HepG2 (cell line): ENCODE results near the gene MAP3K20. TPM values are rescaled to one million over a fixed set of nuclear protein-coding genes. Genes with fewer than 3 reads are reported as not detected.
A peak's percentile ranks its signal among the peaks of the same experiment; 100 is the strongest.

ENCODE experiments used
- BCL3 ChIP-seq: sonication (generic); formaldehyde crosslinking; IDR thresholded peaks from 2 replicates; pipeline ENCODE4 v1.5.1; 2020; ENCODE audit warnings: mild to moderate bottlenecking, missing genetic modification reagents, moderate library complexity
- CEBPZ ChIP-seq: IDR thresholded peaks from 2 replicates; pipeline ENCODE4 v1.6.1; 2012; ENCODE audit warnings: low read length, improper control_type of control experiment
- FOXO4 ChIP-seq: sonication (generic); formaldehyde crosslinking; conservative IDR thresholded peaks from 2 replicates; pipeline ENCODE4 v1.8.1; 2023; ENCODE audit warnings: missing genetic modification reagents
- FOXP4 ChIP-seq: sonication (generic); formaldehyde crosslinking; IDR thresholded peaks from 2 replicates; pipeline ENCODE4 v1.4.0; 2020; ENCODE audit warnings: missing genetic modification reagents
- NAIF1 ChIP-seq: sonication (generic); formaldehyde crosslinking; IDR thresholded peaks from 2 replicates; pipeline ENCODE4 v1.5.0; 2020; ENCODE audit warnings: mild to moderate bottlenecking, missing genetic modification reagents, borderline replicate concordance
- TERF1 ChIP-seq: sonication (generic); formaldehyde crosslinking; IDR thresholded peaks from 2 replicates; pipeline ENCODE4 v1.8.0; 2022; ENCODE audit warnings: mild to moderate bottlenecking, missing genetic modification reagents, moderate library complexity
- THAP7 ChIP-seq: sonication (generic); formaldehyde crosslinking; IDR thresholded peaks from 2 replicates; pipeline ENCODE4 v1.8.1; 2023; ENCODE audit warnings: mild to moderate bottlenecking, missing genetic modification reagents
- THAP9 ChIP-seq: sonication (generic); formaldehyde crosslinking; IDR thresholded peaks from 2 replicates; pipeline ENCODE4; 2020; ENCODE audit warnings: missing genetic modification reagents, mild to moderate bottlenecking, borderline replicate concordance
- ZNF441 ChIP-seq: sonication (generic); formaldehyde crosslinking; IDR thresholded peaks from 2 replicates; pipeline ENCODE4 v1.7.0; 2021; ENCODE audit warnings: missing genetic modification reagents, borderline replicate concordance
- ZNF800 ChIP-seq: sonication (generic); formaldehyde crosslinking; IDR thresholded peaks from 2 replicates; pipeline ENCODE4 v1.4.0; 2020; ENCODE audit warnings: missing genetic modification reagents
- polyA plus RNA-seq, 8 experiments: library from polyadenylated mRNA; depleted of rRNA in 3 of 8; stranded (reverse) in 7 of 8; unstranded in 1 of 8; fragments of >200 nt; fragmentation: Illumina TruSeq in 4 of 8; extraction: Trizol in 4 of 8; gene quantifications; 2 replicates each; pipeline versions ENCODE4 v1.2.1 to v1.2.3, GENCODE V29; 2011 to 2016; ENCODE audit warnings: low read depth in 4 of 8, missing spikeins in 1 of 8, mixed read lengths in 1 of 8; ENCODE audit not compliant: insufficient read depth in 1 of 8
- total RNA-seq, 5 experiments: library from RNA; depleted of rRNA; stranded (reverse); fragments of >200 nt; fragmentation: Illumina TruSeq; extraction: Trizol; gene quantifications; 2 replicates each; pipeline ENCODE4 v1.2.3, GENCODE V29; 2016; ENCODE audit warnings: low read depth in 1 of 5

Gene MAP3K20
- total and polyA plus RNA-seq, 2 of the 13 experiments (the other 11 are each of a cell fraction or from before 2014, with no cell fraction given): 5.2 to 13.5 TPM

- TF ChIP-seq THAP7 (CRISPR knock-in tag) (peak; percentile 27; the same call in 1 of the 2 replicates), BCL3 (0 out of 2 replicates have a peak, but pooled peaks have one; percentile 10), TERF1 (CRISPR knock-in tag) (no peak), NAIF1 (CRISPR knock-in tag) (0 out of 2 replicates have a peak, but pooled peaks have one; percentile 31), CEBPZ (no peak), ZNF441 (CRISPR knock-in tag) (no peak), FOXP4 (CRISPR knock-in tag) (peak; percentile 7; the same call in 1 of the 2 replicates), ZNF800 (peak; percentile 70; the same call in 1 of the 2 replicates), THAP9 (0 out of 2 replicates have a peak, but pooled peaks have one; percentile 41), FOXO4 (CRISPR knock-in tag) (peak; percentile 90; the same call in 1 of the 2 replicates)
Measured at GRCh38 chr2:173076581-173077345, 1.1 kb downstream of the MAP3K20 start (continued).
